Measurements from ENCODE around the gene ATN1. TPM values are rescaled to one million over a fixed set of nuclear protein-coding genes. Genes with fewer than 3 reads are reported as not detected.
A peak's percentile ranks its signal among the peaks of the same experiment; 100 is the strongest.

The ATN1 gene
- polyA plus RNA-seq, 3 donors: 0.40 to 10.6 TPM; not detected in 1

DNA sequence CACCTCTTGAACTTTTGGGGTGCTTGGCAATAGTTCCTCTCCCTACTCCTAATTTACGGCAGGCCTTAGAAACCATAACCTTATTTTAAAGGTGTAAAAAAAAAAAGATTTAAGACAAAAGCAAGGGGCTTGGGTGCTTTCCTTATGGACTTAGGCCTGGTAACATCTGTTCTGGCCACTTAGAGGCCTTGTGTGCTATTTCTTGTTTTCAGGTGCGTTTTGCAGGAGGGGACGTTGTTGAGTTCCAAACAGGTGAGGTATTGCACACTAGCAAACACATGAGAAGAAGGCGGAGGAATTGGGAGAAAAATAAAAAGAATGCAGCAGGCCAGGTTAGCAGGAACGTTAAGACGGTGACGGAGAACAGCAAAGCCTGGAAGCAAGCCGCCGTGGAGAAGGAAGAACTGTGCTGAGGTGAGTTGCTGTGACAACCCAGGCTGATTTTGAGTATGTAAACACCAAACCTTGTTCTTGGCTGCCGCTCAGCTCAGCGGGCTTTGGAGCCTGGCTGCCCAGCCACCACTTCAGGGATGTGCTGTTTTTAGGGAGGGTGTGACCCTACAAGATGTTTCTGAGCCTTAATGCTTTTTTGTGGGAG lies 60.3 kb downstream of the ATN1 start:
- Mint-ChIP-seq H3K4me3 (no peak overlapping the region), H3K27me3 (ENCODE audit: low read depth in 3 of 3) (peaks cover 0 to 1% (median 0%) of the 10 kb centered on the region in 3 donors), H3K36me3 (peaks cover 40 to 65% of the 10 kb centered on the region in 2 donors), H3K4me1 (no peaks in the 10 kb centered on the region), H3K27ac (peak overlapping the region in 2 of 7 donors; percentile 58 to 67), H3K9me3 (no peaks in the 10 kb centered on the region)
- Histone ChIP-seq H3K79me2 (ENCODE audit: insufficient read depth, low read length) (peaks cover 14% of the 10 kb centered on the region), H3K4me3 (replicated peaks in 1 of 3; ENCODE audit: low read depth in 2 of 3, low read length in 3 of 3) (no peak overlapping the region), H3K27ac (ENCODE audit: low read depth in 1 of 2, low read length in 2 of 2) (no peak overlapping the region), H3K9me3 (replicated peaks in 1 of 2; ENCODE audit: control insufficient read depth in 1 of 2, insufficient read depth in 1 of 2, low read length in 2 of 2) (no peaks in the 10 kb centered on the region), H3K9ac (ENCODE audit: insufficient read depth, low read length, poor library complexity, severe bottlenecking) (no peak overlapping the region), H4K20me1 (ENCODE audit: insufficient read depth, low read length) (no peaks in the 10 kb centered on the region), H3K4me1 (ENCODE audit: control insufficient read depth in 1 of 2, insufficient read depth in 2 of 2, low read length in 2 of 2) (no peaks in the 10 kb centered on the region), H3K4me2 (replicated peaks; ENCODE audit: extremely low read depth, low read length, poor library complexity, severe bottlenecking) (no peak overlapping the region), H3K27me3 (ENCODE audit: control insufficient read depth in 2 of 2, insufficient read depth in 2 of 2, low read length in 2 of 2) (no peaks in the 10 kb centered on the region), H3K36me3 (replicated peaks in 1 of 2; ENCODE audit: control insufficient read depth in 1 of 2, insufficient read depth in 2 of 2, low read length in 2 of 2) (peaks cover 37 to 67% of the 10 kb centered on the region in 2 donors), H2AFZ (ENCODE audit: insufficient read depth, low read depth, low read length, poor library complexity, severe bottlenecking) (no peak overlapping the region)
- DNase-seq: no peak
- TF ChIP-seq, protein P1, sequence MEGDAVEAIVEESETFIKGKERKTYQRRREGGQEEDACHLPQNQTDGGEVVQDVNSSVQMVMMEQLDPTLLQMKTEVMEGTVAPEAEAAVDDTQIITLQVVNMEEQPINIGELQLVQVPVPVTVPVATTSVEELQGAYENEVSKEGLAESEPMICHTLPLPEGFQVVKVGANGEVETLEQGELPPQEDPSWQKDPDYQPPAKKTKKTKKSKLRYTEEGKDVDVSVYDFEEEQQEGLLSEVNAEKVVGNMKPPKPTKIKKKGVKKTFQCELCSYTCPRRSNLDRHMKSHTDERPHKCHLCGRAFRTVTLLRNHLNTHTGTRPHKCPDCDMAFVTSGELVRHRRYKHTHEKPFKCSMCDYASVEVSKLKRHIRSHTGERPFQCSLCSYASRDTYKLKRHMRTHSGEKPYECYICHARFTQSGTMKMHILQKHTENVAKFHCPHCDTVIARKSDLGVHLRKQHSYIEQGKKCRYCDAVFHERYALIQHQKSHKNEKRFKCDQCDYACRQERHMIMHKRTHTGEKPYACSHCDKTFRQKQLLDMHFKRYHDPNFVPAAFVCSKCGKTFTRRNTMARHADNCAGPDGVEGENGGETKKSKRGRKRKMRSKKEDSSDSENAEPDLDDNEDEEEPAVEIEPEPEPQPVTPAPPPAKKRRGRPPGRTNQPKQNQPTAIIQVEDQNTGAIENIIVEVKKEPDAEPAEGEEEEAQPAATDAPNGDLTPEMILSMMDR (IDR thresholded peaks at IDR 0.05): no peak
- WGBS (ENCODE audit: insufficient coverage): 90% methylated on average over 9 of the region's 11 CpGs
- intact Hi-C loops (cut with micrococcal nuclease): no loop called here

Small RNA genes within 50 kb of the gene (small RNA-seq; reads per million reads assigned to genes)
- gene MIR141 (ENCODE audit: insufficient read length, low read depth) (3.3 reads per million, percentile 29 among the genes with 10 or more reads in this experiment), gene MIR200C (ENCODE audit: insufficient read length, low read depth) (40.4 reads per million, percentile 92 among the genes with 10 or more reads in this experiment), gene RNU7-1 (ENCODE audit: insufficient read length, low read depth) (not detected), gene SCARNA12 (ENCODE audit: insufficient read length, low read depth) (9.9 reads per million, percentile 74 among the genes with 10 or more reads in this experiment)

Other genes with a start within 250 kb of the ATN1 start
- gene ZNF384, start 238.6 kb upstream of the ATN1 start, polyA plus RNA-seq: 10 to 100 TPM in 2 of 3 donors, 1 to 10 TPM in 1; 9.6 to 87.0 (median 10.9) TPM
- not detected for gene PIANP, start 227.1 kb upstream of the ATN1 start, polyA plus RNA-seq
- 10 to 100 TPM; 70.1 to 77.1 (median 72.3) TPM for gene COPS7A, start 203.9 kb upstream of the ATN1 start, polyA plus RNA-seq
- 100 to 1,000 TPM; 113 to 211 (median 140) TPM for gene MLF2, start 174.8 kb upstream of the ATN1 start, polyA plus RNA-seq
- gene PTMS, start 161.6 kb upstream of the ATN1 start, polyA plus RNA-seq: 1 to 10 TPM; 2.4 to 9.7 (median 2.6) TPM
- gene LAG3, start 155.4 kb upstream of the ATN1 start, polyA plus RNA-seq: under 1 TPM in 1 of 3 donors, not detected in 2; 0.04 TPM
- 100 to 1,000 TPM; 261 to 371 (median 269) TPM for gene CD4, start 138.4 kb upstream of the ATN1 start, polyA plus RNA-seq
- 10 to 100 TPM; 15.1 to 81.7 (median 16.0) TPM for gene GPR162, start 106.1 kb upstream of the ATN1 start, polyA plus RNA-seq
- gene P3H3, start 99.6 kb upstream of the ATN1 start, polyA plus RNA-seq: under 1 TPM in 1 of 3 donors, not detected in 2; 0.56 TPM
- gene GNB3, start 87.0 kb upstream of the ATN1 start, polyA plus RNA-seq: under 1 TPM in 1 of 3 donors, not detected in 2; 0.31 TPM
- under 1 TPM; 0.57 to 0.61 (median 0.59) TPM for gene CDCA3, start 76.7 kb upstream of the ATN1 start, polyA plus RNA-seq
- gene USP5, start 75.8 kb upstream of the ATN1 start, polyA plus RNA-seq: 10 to 100 TPM; 28.0 to 32.4 (median 29.9) TPM
- gene TPI1, start 60.4 kb upstream of the ATN1 start, polyA plus RNA-seq: 100 to 1,000 TPM; 446 to 839 (median 764) TPM
- 1 to 10 TPM; 4.7 to 6.9 (median 6.6) TPM for gene SPSB2, start 54.7 kb upstream of the ATN1 start, polyA plus RNA-seq
- 1 to 10 TPM; 4.9 to 6.8 (median 5.1) TPM for gene LRRC23, start 23.1 kb upstream of the ATN1 start, polyA plus RNA-seq
- under 1 TPM; 0.09 to 0.43 (median 0.19) TPM for gene ENO2, start 13.4 kb upstream of the ATN1 start, polyA plus RNA-seq
- gene RNU7-1, start 15.9 kb downstream of the ATN1 start, polyA plus RNA-seq: not detected
- 10 to 100 TPM; 19.1 to 59.2 (median 24.2) TPM for gene C12orf57, start 16.1 kb downstream of the ATN1 start, polyA plus RNA-seq
- gene PTPN6, start 23.4 kb downstream of the ATN1 start, polyA plus RNA-seq: 100 to 1,000 TPM; 449 to 764 (median 562) TPM
- 100 to 1,000 TPM in 1 of 3 donors, 10 to 100 TPM in 2; 90.6 to 158 (median 91.9) TPM for gene PHB2, start 42.7 kb downstream of the ATN1 start, polyA plus RNA-seq
- gene EMG1, start 43.0 kb downstream of the ATN1 start, polyA plus RNA-seq: 10 to 100 TPM in 2 of 3 donors, 1 to 10 TPM in 1; 9.8 to 35.3 (median 33.1) TPM
- 10 to 100 TPM; 50.9 to 62.7 (median 54.1) TPM for gene LPCAT3, start 90.5 kb downstream of the ATN1 start, polyA plus RNA-seq
- gene C1S, start 132.8 kb downstream of the ATN1 start, polyA plus RNA-seq: under 1 TPM in 1 of 3 donors, not detected in 2; 1.00 TPM
- gene C1R, start 164.5 kb downstream of the ATN1 start, polyA plus RNA-seq: under 1 TPM in 2 of 3 donors, not detected in 1; 0.14 to 0.88 TPM
- gene C1RL, start 181.3 kb downstream of the ATN1 start, polyA plus RNA-seq: 10 to 100 TPM in 1 of 3 donors, 1 to 10 TPM in 2; 4.8 to 27.9 (median 5.6) TPM
- gene RBP5, start 200.9 kb downstream of the ATN1 start, polyA plus RNA-seq: not detected
- 10 to 100 TPM in 1 of 3 donors, not detected in 2; 13.7 TPM for gene CLSTN3, start 202.4 kb downstream of the ATN1 start, polyA plus RNA-seq